GM12865 (cell line): ENCODE results near the gene GRID1.

Source experiments
- DNase-seq: peaks from one replicate; pipeline ENCODE4 v3.0.0; 2010; ENCODE audit warnings: low read depth
- H3K4me3 ChIP-seq: 2 replicates; pipeline ENCODE4 v1.5.1; 2011; ENCODE audit warnings: mild to moderate bottlenecking, low read depth, low read length, control low read depth
- CTCF ChIP-seq: IDR thresholded peaks from 2 replicates; pipeline ENCODE4 v1.5.1; 2011; ENCODE audit warnings: low read length, control low read depth, low read depth, inconsistent platforms; ENCODE audit not compliant: insufficient read depth; ENCODE audit errors: missing control alignments

Gene GRID1

GRCh38 chr10:86337121-86337601 lies 29.4 kb downstream of the GRID1 start:
- no peak overlapping the region for H3K4me3 ChIP-seq
- no peak for TF ChIP-seq CTCF
- peak; percentile 15 for DNase-seq

GRCh38 chr10:86336341-86336740 lies 30.3 kb downstream of the GRID1 start:
- no peak for TF ChIP-seq CTCF
- no peak overlapping the region for H3K4me3 ChIP-seq
- DNase-seq, result no peak

- no peak for TF ChIP-seq CTCF
- H3K4me3 ChIP-seq, result no peak overlapping the region
- DNase-seq, result no peak
Observed at GRCh38 chr10:86335831-86336230, 30.8 kb downstream of the GRID1 start.

GRCh38 chr10:86335257-86335656 lies 31.3 kb downstream of the GRID1 start:
- TF ChIP-seq CTCF, result no peak
- H3K4me3 ChIP-seq, result no peak overlapping the region
- DNase-seq, result no peak

GRCh38 chr10:86334488-86335085 lies 32.0 kb downstream of the GRID1 start:
- no peak for DNase-seq
- no peak for TF ChIP-seq CTCF
- H3K4me3 ChIP-seq, result no peak overlapping the region

GRCh38 chr10:86333826-86334487 lies 32.6 kb downstream of the GRID1 start:
- no peak for TF ChIP-seq CTCF
- DNase-seq, result no peak
- H3K4me3 ChIP-seq, result no peak overlapping the region
